PC-9 (cell line): ENCODE results near the gene PHB1. TPM values are rescaled to one million over a fixed set of nuclear protein-coding genes. Genes with fewer than 3 reads are reported as not detected.

Experiments used
- BruUV-seq: library from RNA; stranded (reverse); fragments of 400-500 nt; replicated peaks from 2 replicates; lab custom pipeline; 2021; lab: Mats Ljungman, UMichigan
- CTCF ChIA-PET: fragments of 300-600 bp; sonication (Branson Sonifier 250); formaldehyde crosslinking; loops from one replicate; lab custom pipeline; 2022; ENCODE audit warnings: antibody characterized with exemption; lab: Charles Lee
- POLR2A ChIA-PET: fragments of 300-600 bp; sonication (Branson Sonifier 250); formaldehyde crosslinking; loops from one replicate; lab custom pipeline; 2022; ENCODE audit warnings: antibody characterized with exemption; ENCODE audit not compliant: unreplicated experiment; lab: Charles Lee
- DNase-seq, 2 experiments: peaks; one replicate each; pipeline versions ENCODE4 v3.0.0 to v3.0.0-alpha.2; 2015 to 2022; ENCODE audit warnings: mixed read lengths in 1 of 2
- H2AFZ ChIP-seq: fragments of 200-600 bp; sonication (generic); 2 replicates; pipeline ENCODE4 v1.8.1; 2017; ENCODE audit warnings: antibody characterized with exemption
- H3F3A ChIP-seq: fragments of 200-600 bp; sonication (generic); 2 replicates; pipeline ENCODE4 v1.8.1; 2017; ENCODE audit warnings: antibody characterized with exemption, mild to moderate bottlenecking, low read depth; ENCODE audit not compliant: insufficient read depth
- H3K27ac ChIP-seq: fragments of 200-600 bp; sonication (generic); 2 replicates; pipeline ENCODE4 v1.6.1; 2016; ENCODE audit warnings: mixed run types
- H3K27me3 ChIP-seq: fragments of 200-600 bp; sonication (generic); 2 replicates; pipeline ENCODE4 v1.6.1; 2016; ENCODE audit warnings: low read depth, mixed run types; ENCODE audit not compliant: insufficient read depth
- H3K36me3 ChIP-seq: fragments of 200-600 bp; sonication (generic); 2 replicates; pipeline ENCODE4 v1.6.1; 2016; ENCODE audit warnings: low read depth, mixed run types
- H3K4me1 ChIP-seq: fragments of 200-600 bp; sonication (generic); replicated peaks from 2 replicates; pipeline ENCODE4 v1.6.1; 2016; ENCODE audit warnings: mixed run types; ENCODE audit not compliant: insufficient read depth
- H3K4me2 ChIP-seq: fragments of 200-600 bp; sonication (generic); 2 replicates; pipeline ENCODE4 v1.6.1; 2017; ENCODE audit warnings: mixed run types
- H3K4me3 ChIP-seq: fragments of 200-600 bp; sonication (generic); 2 replicates; pipeline ENCODE4 v1.6.1; 2016; ENCODE audit warnings: mixed run types
- H3K79me2 ChIP-seq: fragments of 200-600 bp; sonication (generic); 2 replicates; pipeline ENCODE4 v1.6.1; 2017; ENCODE audit warnings: low read depth, mixed run types
- H3K9me2 ChIP-seq: fragments of 200-600 bp; sonication (generic); 2 replicates; pipeline ENCODE4 v1.8.1; 2017; ENCODE audit warnings: mild to moderate bottlenecking; ENCODE audit not compliant: insufficient read depth
- H3K9me3 ChIP-seq: fragments of 200-600 bp; sonication (generic); 2 replicates; pipeline ENCODE4 v1.8.1; 2016; ENCODE audit warnings: low read depth; ENCODE audit not compliant: insufficient read depth
- H4K20me1 ChIP-seq: fragments of 200-600 bp; sonication (generic); 2 replicates; pipeline ENCODE4 v1.8.1; 2017; ENCODE audit not compliant: insufficient read depth
- CTCF ChIP-seq: fragments of 200-600 bp; sonication (generic); conservative IDR thresholded peaks from 2 replicates; pipeline ENCODE4 v1.6.1; 2017; ENCODE audit warnings: mixed run types, antibody characterized with exemption, mild to moderate bottlenecking, moderate library complexity
- EZH2 ChIP-seq: fragments of 200-600 bp; sonication (generic); IDR thresholded peaks from 2 replicates; pipeline ENCODE4 v1.8.0; 2017; ENCODE audit warnings: antibody characterized with exemption, low read depth
- intact Hi-C: fragments of 100-400 bp; cut with micrococcal nuclease; formaldehyde crosslinking; loops from one replicate; pipeline ENCODE4 v1.10.0; 2022; ENCODE audit not compliant: unreplicated experiment
- total RNA-seq: library from RNA; stranded (reverse); gene quantifications from 2 replicates; pipeline ENCODE4 v1.2.3, GENCODE V29; 2021

The PHB1 gene
- total RNA-seq, 1 experiment from 2014 or later, result 244 TPM

- no peaks in the 10 kb centered on the region for H3K9me3 ChIP-seq
- H2AFZ ChIP-seq, result no peak overlapping the region
- DNase-seq, result no peak
- no peaks in the 10 kb centered on the region for H3F3A ChIP-seq
- H3K27me3 ChIP-seq, result peaks cover 46% of the 10 kb centered on the region
- no peaks in the 10 kb centered on the region for H3K36me3 ChIP-seq
- no peaks in the 10 kb centered on the region for H3K9me2 ChIP-seq
- H3K79me2 ChIP-seq, result no peaks in the 10 kb centered on the region
- H3K4me2 ChIP-seq, result no peak overlapping the region
- intact Hi-C loops, result no loop called here
- no peak for TF ChIP-seq EZH2
- TF ChIP-seq CTCF, result no peak
- H4K20me1 ChIP-seq, result no peaks in the 10 kb centered on the region
- H3K4me1 ChIP-seq, result no peaks in the 10 kb centered on the region
- BruUV-seq, result no TSS peak
- no peak overlapping the region for H3K4me3 ChIP-seq
- POLR2A ChIA-PET, result interaction anchor here (0.8 kb wide), 1 partner anchor 1560 kb away, joined by 4 read pairs; no protein-coding TSS in a partner anchor
- CTCF ChIA-PET, result interaction anchor here (0.6 kb wide), 1 partner anchor 77 kb away, joined by 4 read pairs; no protein-coding TSS in a partner anchor
- H3K27ac ChIP-seq, result no peak overlapping the region
These were observed 38.0 kb upstream of the PHB1 start for GRCh38 chr17:49452661-49453060.

GRCh38 chr17:49452201-49452600, 37.5 kb upstream of the PHB1 start:
- Histone ChIP-seq H3K27me3 (peaks cover 45% of the 10 kb centered on the region), H3K79me2 (no peaks in the 10 kb centered on the region), H3K27ac (no peak overlapping the region), H3K36me3 (no peaks in the 10 kb centered on the region), H3F3A (no peaks in the 10 kb centered on the region), H3K9me3 (no peaks in the 10 kb centered on the region), H3K4me3 (no peak overlapping the region), H4K20me1 (no peaks in the 10 kb centered on the region), H2AFZ (no peak overlapping the region), H3K9me2 (no peaks in the 10 kb centered on the region), H3K4me2 (no peak overlapping the region), H3K4me1 (no peaks in the 10 kb centered on the region)
- CTCF ChIA-PET, result interaction anchor here (0.6 kb wide), 1 partner anchor 77 kb away, joined by 4 read pairs; no protein-coding TSS in a partner anchor
- POLR2A ChIA-PET, result interaction anchor here (0.8 kb wide), 1 partner anchor 1561 kb away, joined by 4 read pairs; no protein-coding TSS in a partner anchor
- intact Hi-C loops, result no loop called here
- no peak for TF ChIP-seq CTCF
- TF ChIP-seq EZH2, result no peak
- no peak for DNase-seq
- BruUV-seq, result no TSS peak

- no peak overlapping the region for H3K4me2 ChIP-seq
- H3K36me3 ChIP-seq, result no peaks in the 10 kb centered on the region
- intact Hi-C loops, result no loop called here
- DNase-seq, result no peak
- CTCF ChIA-PET, result interaction anchor here (0.6 kb wide), 1 partner anchor 334 kb away, joined by 7 read pairs; no protein-coding TSS in a partner anchor
- no peak overlapping the region for H2AFZ ChIP-seq
- no peaks in the 10 kb centered on the region for H3K4me1 ChIP-seq
- BruUV-seq, result no TSS peak
- H3K9me3 ChIP-seq, result no peaks in the 10 kb centered on the region
- TF ChIP-seq EZH2 (no peak), CTCF (no peak)
- H3F3A ChIP-seq, result no peaks in the 10 kb centered on the region
- H3K4me3 ChIP-seq, result no peak overlapping the region
- H3K27ac ChIP-seq, result no peak overlapping the region
- H3K9me2 ChIP-seq, result no peaks in the 10 kb centered on the region
- H3K79me2 ChIP-seq, result no peaks in the 10 kb centered on the region
- POLR2A ChIA-PET, result no interaction called here
- peaks cover 45% of the 10 kb centered on the region for H3K27me3 ChIP-seq
- H4K20me1 ChIP-seq, result no peaks in the 10 kb centered on the region
These were observed 36.1 kb upstream of the PHB1 start for GRCh38 chr17:49450735-49451134.
